Endothelial cell of umbilical vein (primary cell): ENCODE measurements around the gene MFAP1.
"Not testable (repeated sequence)": the region's sequence is repeated elsewhere in the genome, so short reads cannot be mapped to it uniquely, and the experiment has no call there.

Source experiments
- CTCF ChIP-seq, 2 donors: IDR thresholded peaks; 1 replicate in 1 of 2; 2 replicates in 1 of 2; pipeline ENCODE4 v1.5.1; 2011; ENCODE audit warnings: low read length in 2 of 2, mild to moderate bottlenecking in 2 of 2, moderate library complexity in 2 of 2, control low read depth in 1 of 2, inconsistent platforms in 1 of 2, low read depth in 1 of 2; ENCODE audit not compliant: insufficient read depth in 1 of 2; ENCODE audit errors: extremely low read depth in 1 of 2
- EZH2 ChIP-seq: IDR thresholded peaks from 2 replicates; pipeline ENCODE4 v1.6.1; 2012; ENCODE audit warnings: borderline replicate concordance, low read depth, mild to moderate bottlenecking, moderate library complexity, low read length, inconsistent platforms; ENCODE audit not compliant: severe bottlenecking
- MYC ChIP-seq: IDR thresholded peaks from one replicate; pipeline ENCODE4 v1.6.1; 2011; ENCODE audit warnings: mild to moderate bottlenecking, low read depth, low read length
- POLR2A ChIP-seq: IDR thresholded peaks from 2 replicates; pipeline ENCODE4 v1.6.1; 2012; ENCODE audit warnings: low read depth, mild to moderate bottlenecking, control low read depth, low read length

GRCh38 chr15:43815064-43815463 lies 9.4 kb downstream of the MFAP1 start:
- TF ChIP-seq POLR2A; EZH2; MYC; CTCF (IDR thresholded peaks at IDR 0.05; ENCODE audit: extremely low read depth in 1 of 2, insufficient read depth in 1 of 2, low read depth in 1 of 2, low read length in 2 of 2): not testable (repeated sequence)
